Hepatocyte (in vitro differentiated cells): ENCODE results near the gene FAM32A. TPM values are rescaled to one million over a fixed set of nuclear protein-coding genes. Genes with fewer than 3 reads are reported as not detected.

ENCODE experiments used
- DNase-seq: peaks from one replicate; pipeline ENCODE4 v3.0.0-alpha.2; 2016; ENCODE audit warnings: low spot score
- H2AFZ ChIP-seq: fragments of 200-600 bp; sonication (generic); 2 replicates; pipeline ENCODE4 v1.6.0; 2016; ENCODE audit warnings: antibody characterized with exemption, mild to moderate bottlenecking
- H3K27ac ChIP-seq: fragments of 200-600 bp; sonication (generic); 2 replicates; pipeline ENCODE4 v1.5.1; 2016; ENCODE audit warnings: mild to moderate bottlenecking
- H3K27me3 ChIP-seq: fragments of 200-600 bp; sonication (generic); 2 replicates; pipeline ENCODE4 v1.6.1; 2016
- H3K36me3 ChIP-seq: fragments of 200-600 bp; sonication (generic); replicated peaks from 2 replicates; pipeline ENCODE4 v1.5.1; 2016; ENCODE audit warnings: low read depth; ENCODE audit not compliant: insufficient read depth
- H3K4me1 ChIP-seq: fragments of 200-600 bp; sonication (generic); 2 replicates; pipeline ENCODE4 v1.5.1; 2016; ENCODE audit warnings: mild to moderate bottlenecking, moderate library complexity; ENCODE audit not compliant: insufficient read depth
- H3K4me2 ChIP-seq: fragments of 200-600 bp; sonication (generic); 2 replicates; pipeline ENCODE4 v1.6.0; 2016
- H3K4me3 ChIP-seq: fragments of 200-600 bp; sonication (generic); 2 replicates; pipeline ENCODE4 v1.5.1; 2016; ENCODE audit warnings: mild to moderate bottlenecking
- H3K79me2 ChIP-seq: fragments of 200-600 bp; sonication (generic); 2 replicates; pipeline ENCODE4 v1.6.0; 2017; ENCODE audit warnings: mild to moderate bottlenecking
- H3K9me2 ChIP-seq: fragments of 200-600 bp; sonication (generic); replicated peaks from 2 replicates; pipeline ENCODE4 v1.6.0; 2017; ENCODE audit warnings: mild to moderate bottlenecking; ENCODE audit not compliant: insufficient read depth
- H3K9me3 ChIP-seq: fragments of 200-600 bp; sonication (generic); 2 replicates; pipeline ENCODE4 v1.5.1; 2016; ENCODE audit warnings: low read depth, mild to moderate bottlenecking
- H4K20me1 ChIP-seq: fragments of 200-600 bp; sonication (generic); 2 replicates; pipeline ENCODE4 v1.6.0; 2016; ENCODE audit warnings: mild to moderate bottlenecking; ENCODE audit not compliant: insufficient read depth, poor library complexity, severe bottlenecking
- EZH2 ChIP-seq: fragments of 200-600 bp; sonication (generic); IDR thresholded peaks from 2 replicates; pipeline ENCODE4 v1.6.1; 2016; ENCODE audit warnings: antibody characterized with exemption, mild to moderate bottlenecking, borderline replicate concordance
- EZH2phosphoT487 ChIP-seq: fragments of 200-600 bp; sonication (generic); IDR thresholded peaks from one replicate; pipeline ENCODE4 v1.6.1; 2018; ENCODE audit warnings: antibody characterized with exemption, mild to moderate bottlenecking, low read depth, moderate library complexity; ENCODE audit not compliant: unreplicated experiment, severe bottlenecking
- WGBS: methylation state at CpG from one replicate; pipeline ENCODE4 v1.1.6; 2016; ENCODE audit warnings: low lambda C conversion rate; ENCODE audit errors: missing lambda C conversion rate; 5-methylcytosine and 5-hydroxymethylcytosine counted together
- polyA plus RNA-seq: library from polyadenylated mRNA; unstranded; fragments of >200 nt; fragmentation: Nextera tagmentation; extraction: Ambion mirVana; gene quantifications from 2 replicates; pipeline ENCODE4 v1.2.1, GENCODE V29; 2016
- total RNA-seq: library from RNA; depleted of rRNA; stranded (reverse); fragments of >200 nt; gene quantifications from 2 replicates; pipeline ENCODE4 v1.2.3, GENCODE V29; 2014
- TF ChIP-seq, protein P1 (sequence below): fragments of 200-600 bp; sonication (generic); IDR thresholded peaks from 2 replicates; pipeline ENCODE4 v1.5.1; 2016; ENCODE audit warnings: antibody characterized with exemption, mild to moderate bottlenecking; ENCODE audit not compliant: poor library complexity

FAM32A gene
- total and polyA plus RNA-seq, 2 experiments from 2014 or later: 132 to 154 TPM

DNA sequence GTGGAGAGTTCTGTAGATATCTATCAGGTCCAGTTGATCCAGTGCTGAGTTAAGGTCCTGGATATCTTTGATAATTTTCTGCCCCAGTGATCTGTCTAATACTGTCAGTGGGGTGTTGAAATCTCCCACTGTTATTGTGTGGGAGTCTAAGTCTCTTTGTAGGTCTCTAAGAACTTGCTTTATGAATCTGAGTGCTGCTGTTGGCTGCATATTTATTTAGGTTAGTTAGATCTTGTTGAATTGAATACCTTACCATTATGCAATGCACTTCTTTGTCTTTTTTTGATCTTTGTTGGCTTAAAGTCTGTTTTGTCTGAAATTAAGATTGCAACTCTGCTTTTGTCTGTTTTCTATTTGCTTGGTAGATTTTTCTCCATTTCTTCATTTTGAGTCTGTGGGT lies 27.9 kb downstream of the FAM32A start:
- Histone ChIP-seq H4K20me1 (no peaks in the 10 kb centered on the region), H3K9me2 (no peaks in the 10 kb centered on the region), H3K36me3 (no peaks in the 10 kb centered on the region), H3K4me1 (no peaks in the 10 kb centered on the region), H3K4me2 (no peak overlapping the region), H3K27ac (no peak overlapping the region), H3K9me3 (no peaks in the 10 kb centered on the region), H3K79me2 (peaks cover 40% of the 10 kb centered on the region), H3K4me3 (no peak overlapping the region), H2AFZ (no peak overlapping the region), H3K27me3 (no peaks in the 10 kb centered on the region)
- no peak for DNase-seq
- no peak for TF ChIP-seq EZH2phosphoT487
- no peak for TF ChIP-seq EZH2
- TF ChIP-seq, protein P1, sequence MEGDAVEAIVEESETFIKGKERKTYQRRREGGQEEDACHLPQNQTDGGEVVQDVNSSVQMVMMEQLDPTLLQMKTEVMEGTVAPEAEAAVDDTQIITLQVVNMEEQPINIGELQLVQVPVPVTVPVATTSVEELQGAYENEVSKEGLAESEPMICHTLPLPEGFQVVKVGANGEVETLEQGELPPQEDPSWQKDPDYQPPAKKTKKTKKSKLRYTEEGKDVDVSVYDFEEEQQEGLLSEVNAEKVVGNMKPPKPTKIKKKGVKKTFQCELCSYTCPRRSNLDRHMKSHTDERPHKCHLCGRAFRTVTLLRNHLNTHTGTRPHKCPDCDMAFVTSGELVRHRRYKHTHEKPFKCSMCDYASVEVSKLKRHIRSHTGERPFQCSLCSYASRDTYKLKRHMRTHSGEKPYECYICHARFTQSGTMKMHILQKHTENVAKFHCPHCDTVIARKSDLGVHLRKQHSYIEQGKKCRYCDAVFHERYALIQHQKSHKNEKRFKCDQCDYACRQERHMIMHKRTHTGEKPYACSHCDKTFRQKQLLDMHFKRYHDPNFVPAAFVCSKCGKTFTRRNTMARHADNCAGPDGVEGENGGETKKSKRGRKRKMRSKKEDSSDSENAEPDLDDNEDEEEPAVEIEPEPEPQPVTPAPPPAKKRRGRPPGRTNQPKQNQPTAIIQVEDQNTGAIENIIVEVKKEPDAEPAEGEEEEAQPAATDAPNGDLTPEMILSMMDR: no peak

DNA sequence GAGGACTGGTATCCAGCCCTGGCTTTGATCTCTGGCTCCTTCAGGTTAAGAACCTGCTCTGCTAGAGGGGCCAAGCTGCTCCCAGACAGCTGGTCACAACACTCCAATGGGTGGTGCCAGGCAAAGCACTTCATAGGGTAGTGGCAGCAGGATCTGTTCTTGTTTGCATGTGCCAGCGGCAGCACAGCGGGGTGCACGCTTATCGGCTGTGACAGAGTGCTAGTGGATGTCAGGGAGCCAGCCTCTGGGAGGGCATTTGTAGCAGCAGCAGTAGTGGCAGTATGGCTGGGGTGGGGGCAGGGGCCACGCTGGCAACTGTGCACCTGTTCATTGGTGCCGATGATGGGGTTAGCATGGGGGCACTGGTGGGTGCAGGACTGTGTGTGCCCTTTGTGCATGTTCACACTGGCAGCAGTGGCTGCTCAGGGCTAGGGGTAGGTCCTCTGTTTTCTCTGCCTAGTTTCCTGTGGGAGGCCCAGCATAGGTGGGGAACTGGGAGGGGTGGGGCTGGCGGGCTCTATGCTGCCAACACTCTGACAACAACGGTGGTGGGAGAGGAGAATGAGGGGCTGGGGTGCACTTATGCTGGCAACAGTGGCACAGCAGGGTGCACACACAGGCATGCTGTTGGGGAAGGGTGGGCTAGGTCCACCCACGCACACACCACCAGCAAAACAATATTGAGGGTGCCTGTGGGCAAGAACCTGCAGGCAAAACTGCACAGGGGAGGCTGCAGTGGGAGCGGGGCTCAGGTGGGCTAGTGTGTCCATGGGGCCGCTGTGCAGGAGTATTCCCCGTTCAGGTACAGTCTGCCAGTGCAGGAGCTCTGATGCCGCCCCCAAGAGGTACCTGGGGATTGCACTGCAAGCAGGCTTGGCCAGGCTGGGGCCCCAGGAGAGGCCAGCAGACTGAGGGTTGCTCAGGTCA lies 31.8 kb downstream of the FAM32A start:
- Histone ChIP-seq H3K27me3 (no peaks in the 10 kb centered on the region), H3K9me2 (no peaks in the 10 kb centered on the region), H3K9me3 (peaks cover 8% of the 10 kb centered on the region), H3K36me3 (no peaks in the 10 kb centered on the region), H3K4me2 (no peak overlapping the region), H3K4me3 (no peak overlapping the region), H3K27ac (no peak overlapping the region), H3K4me1 (no peaks in the 10 kb centered on the region), H4K20me1 (no peaks in the 10 kb centered on the region), H3K79me2 (peaks cover 28% of the 10 kb centered on the region), H2AFZ (no peak overlapping the region)
- TF ChIP-seq EZH2 (no peak), EZH2phosphoT487 (no peak)
- TF ChIP-seq, protein P1: no peak
- no peak for DNase-seq
- 91% methylated on average over 13 of the region's 13 CpGs for WGBS

DNA sequence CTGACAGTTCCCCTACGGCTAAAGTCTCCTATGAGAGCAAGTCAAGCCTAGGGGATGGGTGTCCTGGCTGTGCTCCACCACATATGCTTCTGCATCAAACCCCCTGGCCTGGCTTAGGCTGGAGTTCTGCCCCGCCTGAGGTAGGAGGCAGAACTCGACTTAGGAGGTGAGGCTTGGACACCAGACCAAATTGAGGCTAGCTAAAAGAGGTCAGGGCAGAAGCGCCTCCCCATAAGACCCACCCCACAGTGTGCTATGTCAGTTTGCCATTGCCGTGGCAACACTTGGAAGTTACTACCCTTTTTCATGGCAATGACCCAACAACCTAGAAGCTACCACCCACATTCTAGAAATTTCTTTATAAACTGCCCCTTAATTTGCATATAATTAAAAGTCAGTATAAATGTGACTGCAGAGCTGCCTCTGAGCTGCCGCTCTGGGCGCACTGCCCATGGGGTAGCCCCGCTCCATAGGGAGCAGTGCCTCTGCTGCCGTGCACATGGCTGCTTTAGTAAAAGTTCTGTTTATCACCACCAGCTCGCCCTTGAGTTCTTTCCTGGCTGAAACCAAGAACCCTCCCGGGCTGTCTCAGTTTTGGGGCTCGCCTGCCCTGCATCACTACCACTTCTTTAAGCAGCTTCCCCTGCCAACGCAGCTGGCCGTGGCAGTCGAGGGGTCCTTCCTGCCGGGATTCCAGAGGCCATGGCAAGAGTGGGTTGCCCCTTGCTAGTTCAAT lies 32.7 kb downstream of the FAM32A start:
- Histone ChIP-seq H3K4me1 (no peaks in the 10 kb centered on the region), H2AFZ (no peak overlapping the region), H4K20me1 (no peaks in the 10 kb centered on the region), H3K4me3 (no peak overlapping the region), H3K9me2 (no peaks in the 10 kb centered on the region), H3K79me2 (peaks cover 20% of the 10 kb centered on the region), H3K36me3 (no peaks in the 10 kb centered on the region), H3K4me2 (no peak overlapping the region), H3K27ac (no peak overlapping the region), H3K9me3 (peaks cover 8% of the 10 kb centered on the region), H3K27me3 (no peaks in the 10 kb centered on the region)
- TF ChIP-seq EZH2phosphoT487 (no peak), EZH2 (no peak)
- 87% methylated on average over 16 of the region's 16 CpGs for WGBS
- no peak for DNase-seq

DNA sequence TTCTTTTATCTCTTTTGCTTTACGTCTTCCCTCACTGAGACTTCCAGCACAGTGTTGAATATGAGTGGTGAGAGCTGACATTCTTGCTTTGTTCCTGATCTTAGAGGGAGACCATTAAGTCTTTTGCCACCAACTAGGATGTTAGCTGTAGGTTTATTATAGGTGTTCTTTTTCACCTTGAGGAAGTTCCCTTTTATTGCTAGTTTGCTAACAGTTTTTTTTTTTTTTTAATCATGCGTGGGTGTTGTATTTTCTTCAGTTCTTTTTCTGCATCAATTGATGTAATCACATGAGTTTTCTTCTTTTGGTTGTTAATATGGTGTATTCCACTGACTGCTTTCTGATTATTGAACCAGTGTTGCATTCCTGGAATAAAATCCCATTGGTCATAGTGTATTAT lies 33.6 kb downstream of the FAM32A start:
- peaks cover 11% of the 10 kb centered on the region for H3K79me2 ChIP-seq
- H3K4me1 ChIP-seq: no peaks in the 10 kb centered on the region
- H3K9me3 ChIP-seq: peaks cover 8% of the 10 kb centered on the region
- H3K36me3 ChIP-seq: no peaks in the 10 kb centered on the region
- no peak overlapping the region for H3K4me3 ChIP-seq
- no peak overlapping the region for H2AFZ ChIP-seq
- TF ChIP-seq, protein P1: no peak
- TF ChIP-seq EZH2phosphoT487 (no peak), EZH2 (no peak)
- H3K27me3 ChIP-seq: no peaks in the 10 kb centered on the region
- no peaks in the 10 kb centered on the region for H3K9me2 ChIP-seq
- H4K20me1 ChIP-seq: no peaks in the 10 kb centered on the region
- no peak overlapping the region for H3K4me2 ChIP-seq
- 93% methylated on average over 2 of the region's 2 CpGs for WGBS
- DNase-seq: no peak
- no peak overlapping the region for H3K27ac ChIP-seq
